PFSK-1 (cell line): ENCODE results near the gene DLGAP1.

Experiments used
- FOXP2 ChIP-seq: optimal IDR thresholded peaks from 2 replicates; pipeline ENCODE3; 2011; ENCODE audit warnings: borderline replicate concordance, control low read depth, inconsistent platforms; ENCODE audit not compliant: insufficient read depth; ENCODE audit errors: extremely low read length, extremely low read depth
- POLR2AphosphoS5 ChIP-seq: IDR thresholded peaks from 2 replicates; pipeline ENCODE4 v1.6.1; 2012; ENCODE audit warnings: low read depth, mild to moderate bottlenecking, control low read depth, low read length, moderate library complexity
- REST ChIP-seq, 2 experiments: IDR thresholded peaks; 2 replicates each; pipeline versions ENCODE4 v1.6.1 to v1.8.0; 2011 to 2012; ENCODE audit warnings: low read depth in 2 of 2, low read length in 2 of 2, control low read depth in 1 of 2, inconsistent platforms in 1 of 2, mild to moderate bottlenecking in 1 of 2, moderate library complexity in 1 of 2; ENCODE audit not compliant: insufficient read depth in 1 of 2
- SIN3A ChIP-seq: IDR thresholded peaks from 2 replicates; pipeline ENCODE4 v1.6.1; 2012; ENCODE audit warnings: mild to moderate bottlenecking, low read length, moderate library complexity, borderline replicate concordance; ENCODE audit not compliant: insufficient read depth
- TAF1 ChIP-seq: IDR thresholded peaks from 2 replicates; pipeline ENCODE4 v1.6.1; 2012; ENCODE audit warnings: low read length, control low read depth, borderline replicate concordance; ENCODE audit not compliant: insufficient read depth

The DLGAP1 gene

GRCh38 chr18:4130734-4131719 lies 324.1 kb downstream of the DLGAP1 start:
- TF ChIP-seq SIN3A (no peak), TAF1 (no peak), POLR2AphosphoS5 (no peak), FOXP2 (no peak), REST (IDR thresholded peaks at IDR 0.05; ENCODE audit: insufficient read depth in 1 of 2, low read depth in 2 of 2, low read length in 2 of 2) (no peak)

GRCh38 chr18:4126939-4127338 lies 328.2 kb downstream of the DLGAP1 start:
- TF ChIP-seq SIN3A, result no peak

- TF ChIP-seq TAF1 (no peak), SIN3A (no peak), POLR2AphosphoS5 (0 out of 2 replicates have a peak, but pooled peaks have one; percentile 3)
Observed at GRCh38 chr18:4125627-4126230, 329.4 kb downstream of the DLGAP1 start.

GRCh38 chr18:4125224-4125623 lies 329.9 kb downstream of the DLGAP1 start:
- TF ChIP-seq FOXP2 (peak; percentile 18), REST (IDR thresholded peaks at IDR 0.05; ENCODE audit: insufficient read depth in 1 of 2, low read depth in 2 of 2, low read length in 2 of 2) (0 out of 4 replicates have a peak, but pooled peaks of 1 of the 2 experiments have one; percentile 18), TAF1 (no peak)

- TF ChIP-seq SIN3A, result no peak
- no peak for TF ChIP-seq TAF1
- no peak for TF ChIP-seq POLR2AphosphoS5
Observed at GRCh38 chr18:4119813-4120212, 335.3 kb downstream of the DLGAP1 start.

GRCh38 chr18:4119127-4119648 lies 335.9 kb downstream of the DLGAP1 start:
- TF ChIP-seq SIN3A, result no peak
- no peak for TF ChIP-seq FOXP2
- no peak for TF ChIP-seq REST (IDR thresholded peaks at IDR 0.05; ENCODE audit: insufficient read depth in 1 of 2, low read depth in 2 of 2, low read length in 2 of 2)
- TF ChIP-seq POLR2AphosphoS5, result no peak
- TF ChIP-seq TAF1, result no peak
